Parathyroid adenoma (tissue), 2 donors: ENCODE data around the gene AP4B1.

ENCODE experiments used
- H2AFZ ChIP-seq: fragments of 300-600 bp; sonication (generic); one replicate; pipeline ENCODE4 v1.7.0; 2017; ENCODE audit warnings: antibody characterized with exemption, mild to moderate bottlenecking
- H3K27ac ChIP-seq: fragments of 300-600 bp; sonication (generic); one replicate; pipeline ENCODE4 v1.7.0; 2017
- H3K27me3 ChIP-seq: fragments of 300-600 bp; sonication (generic); one replicate; pipeline ENCODE4 v1.7.0; 2017; ENCODE audit warnings: low read length; ENCODE audit not compliant: control insufficient read depth, insufficient read depth
- H3K36me3 ChIP-seq: fragments of 300-600 bp; sonication (generic); one replicate; pipeline ENCODE4 v1.7.0; 2017; ENCODE audit warnings: low read length; ENCODE audit not compliant: control insufficient read depth, insufficient read depth
- H3K4me1 ChIP-seq: fragments of 300-600 bp; sonication (generic); one replicate; pipeline ENCODE4 v1.7.0; 2017; ENCODE audit warnings: control low read depth
- H3K4me2 ChIP-seq: fragments of 300-600 bp; sonication (generic); one replicate; pipeline ENCODE4 v1.7.0; 2017; ENCODE audit warnings: low read length
- H3K4me3 ChIP-seq: fragments of 300-600 bp; sonication (generic); one replicate; pipeline ENCODE4 v1.7.0; 2017; ENCODE audit warnings: low read depth, low read length
- H3K79me2 ChIP-seq: fragments of 300-600 bp; sonication (generic); one replicate; pipeline ENCODE4 v1.7.0; 2017; ENCODE audit warnings: control low read depth
- H3K9ac ChIP-seq: fragments of 300-600 bp; sonication (generic); one replicate; pipeline ENCODE4 v1.7.0; 2017; ENCODE audit warnings: mild to moderate bottlenecking
- H3K9me3 ChIP-seq: fragments of 300-600 bp; sonication (generic); one replicate; pipeline ENCODE4 v1.7.0; 2017; ENCODE audit warnings: low read length; ENCODE audit not compliant: control insufficient read depth
- CTCF ChIP-seq: fragments of 300-600 bp; sonication (generic); IDR thresholded peaks from one replicate; pipeline ENCODE4 v1.7.0; 2017; ENCODE audit warnings: antibody characterized with exemption, mild to moderate bottlenecking
- donor health status: primary hyperparathyroidism.

AP4B1 gene

DNA sequence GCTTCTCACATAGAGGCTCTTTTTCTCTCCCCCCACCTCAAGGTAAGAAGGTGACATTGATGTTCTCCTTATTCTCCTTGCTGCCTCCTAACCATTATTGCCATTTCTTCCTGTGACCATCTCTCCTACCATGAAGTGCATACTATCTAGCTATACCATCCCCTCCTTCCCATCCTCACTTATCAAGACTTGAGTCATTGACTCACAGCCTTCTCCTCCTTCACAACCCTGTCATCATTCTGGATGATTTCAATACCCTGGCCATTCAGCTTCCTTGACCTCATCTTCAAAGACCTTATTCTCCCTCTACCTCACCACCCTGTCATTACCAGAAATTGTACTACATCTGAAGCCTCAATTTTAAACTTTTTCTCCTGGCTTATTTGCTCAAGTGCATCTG, 13.6 kb upstream of the AP4B1 start:
- H3K27ac ChIP-seq, result no peak overlapping the region
- no peaks in the 10 kb centered on the region for H3K4me1 ChIP-seq
- H3K4me3 ChIP-seq, result no peak overlapping the region
- no peaks in the 10 kb centered on the region for H3K79me2 ChIP-seq
- H3K9me3 ChIP-seq, result no peaks in the 10 kb centered on the region
- no peaks in the 10 kb centered on the region for H3K27me3 ChIP-seq
- H3K4me2 ChIP-seq, result no peak overlapping the region
- H3K36me3 ChIP-seq, result no peaks in the 10 kb centered on the region
- no peak for TF ChIP-seq CTCF
- no peak overlapping the region for H2AFZ ChIP-seq
- no peak overlapping the region for H3K9ac ChIP-seq

GRCh38 chr1:113917400-113918082, 12.9 kb upstream of the AP4B1 start:
- Histone ChIP-seq H2AFZ (no peak overlapping the region), H3K79me2 (no peaks in the 10 kb centered on the region), H3K4me2 (no peak overlapping the region), H3K4me1 (no peaks in the 10 kb centered on the region), H3K27me3 (no peaks in the 10 kb centered on the region), H3K9ac (no peak overlapping the region), H3K9me3 (no peaks in the 10 kb centered on the region), H3K36me3 (no peaks in the 10 kb centered on the region), H3K27ac (no peak overlapping the region), H3K4me3 (no peak overlapping the region)
- no peak for TF ChIP-seq CTCF

GRCh38 chr1:113916974-113917373, 12.4 kb upstream of the AP4B1 start:
- no peak overlapping the region for H2AFZ ChIP-seq
- no peak overlapping the region for H3K4me2 ChIP-seq
- H3K36me3 ChIP-seq, result no peaks in the 10 kb centered on the region
- H3K9me3 ChIP-seq, result no peaks in the 10 kb centered on the region
- TF ChIP-seq CTCF, result no peak
- H3K27ac ChIP-seq, result no peak overlapping the region
- H3K4me1 ChIP-seq, result no peaks in the 10 kb centered on the region
- no peak overlapping the region for H3K9ac ChIP-seq
- H3K27me3 ChIP-seq, result no peaks in the 10 kb centered on the region
- no peak overlapping the region for H3K4me3 ChIP-seq
- no peaks in the 10 kb centered on the region for H3K79me2 ChIP-seq

DNA sequence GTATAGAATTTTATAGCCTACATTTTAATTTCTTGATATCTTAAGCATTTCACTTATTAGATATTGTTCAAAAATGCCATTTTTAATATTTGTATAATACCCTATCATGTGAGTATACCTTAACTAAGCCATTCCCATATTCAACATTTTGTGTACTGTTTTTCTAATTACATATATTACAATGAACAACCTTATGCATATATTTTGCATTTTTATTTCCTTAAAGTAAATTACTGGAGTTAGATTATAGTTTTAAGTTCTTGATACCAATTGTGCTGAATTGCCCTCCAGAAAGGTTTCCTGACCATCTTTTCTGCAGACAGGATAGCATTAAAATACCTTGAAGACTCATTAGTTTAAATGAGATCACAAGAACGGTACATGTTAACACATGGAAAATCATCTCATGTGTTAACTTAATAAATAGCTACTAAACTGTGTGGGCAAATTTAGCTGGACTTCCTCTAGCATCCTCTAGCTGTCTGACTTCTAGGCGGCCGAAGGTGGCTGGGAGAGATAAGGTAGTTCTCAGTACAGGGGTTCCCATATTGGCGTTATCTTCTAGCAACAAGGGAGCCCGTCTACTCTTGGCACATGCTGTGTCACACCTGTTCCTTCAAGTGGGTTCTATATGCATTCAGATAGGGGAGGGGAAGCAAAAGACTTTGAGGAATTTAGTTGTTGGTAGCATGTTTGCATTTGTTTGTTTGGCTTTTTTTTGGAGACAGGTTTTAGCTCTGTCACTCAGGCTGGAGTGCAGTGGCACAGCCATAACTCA, 9.5 kb upstream of the AP4B1 start:
- no peak overlapping the region for H2AFZ ChIP-seq
- H3K36me3 ChIP-seq, result no peaks in the 10 kb centered on the region
- no peaks in the 10 kb centered on the region for H3K9me3 ChIP-seq
- H3K79me2 ChIP-seq, result no peaks in the 10 kb centered on the region
- H3K27ac ChIP-seq, result no peak overlapping the region
- no peak overlapping the region for H3K4me3 ChIP-seq
- H3K27me3 ChIP-seq, result no peaks in the 10 kb centered on the region
- H3K9ac ChIP-seq, result no peak overlapping the region
- no peak for TF ChIP-seq CTCF
- no peaks in the 10 kb centered on the region for H3K4me1 ChIP-seq
- no peak overlapping the region for H3K4me2 ChIP-seq
